AG08396 (cell line): Measurements from ENCODE around the gene PKMYT1.

ENCODE experiments used
- DNase-seq: peaks from one replicate; pipeline ENCODE4 v3.0.0; 2012; ENCODE audit warnings: low spot score, mixed read lengths

Gene PKMYT1

DNA sequence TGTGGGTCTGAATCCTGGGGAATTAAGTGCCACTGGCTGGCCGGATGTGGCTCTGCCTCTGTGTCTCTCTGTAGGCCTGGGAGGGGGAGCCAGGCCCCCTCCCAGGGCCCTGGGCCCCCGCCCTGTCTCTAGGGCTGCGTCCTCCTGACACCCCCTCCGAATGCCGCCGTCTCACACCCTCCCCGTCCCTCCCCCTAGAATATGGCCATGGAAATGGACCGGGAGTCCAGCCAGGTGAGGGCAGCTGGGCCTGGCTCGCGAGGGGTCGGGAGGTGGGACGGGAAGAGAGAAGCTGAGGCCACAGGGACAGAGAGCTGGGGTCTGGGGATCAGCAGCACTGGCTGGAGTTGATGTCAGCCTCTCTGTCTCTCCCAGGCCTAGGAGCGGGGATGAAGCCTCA, 16.1 kb upstream of the PKMYT1 start:
- no peak for DNase-seq

DNA sequence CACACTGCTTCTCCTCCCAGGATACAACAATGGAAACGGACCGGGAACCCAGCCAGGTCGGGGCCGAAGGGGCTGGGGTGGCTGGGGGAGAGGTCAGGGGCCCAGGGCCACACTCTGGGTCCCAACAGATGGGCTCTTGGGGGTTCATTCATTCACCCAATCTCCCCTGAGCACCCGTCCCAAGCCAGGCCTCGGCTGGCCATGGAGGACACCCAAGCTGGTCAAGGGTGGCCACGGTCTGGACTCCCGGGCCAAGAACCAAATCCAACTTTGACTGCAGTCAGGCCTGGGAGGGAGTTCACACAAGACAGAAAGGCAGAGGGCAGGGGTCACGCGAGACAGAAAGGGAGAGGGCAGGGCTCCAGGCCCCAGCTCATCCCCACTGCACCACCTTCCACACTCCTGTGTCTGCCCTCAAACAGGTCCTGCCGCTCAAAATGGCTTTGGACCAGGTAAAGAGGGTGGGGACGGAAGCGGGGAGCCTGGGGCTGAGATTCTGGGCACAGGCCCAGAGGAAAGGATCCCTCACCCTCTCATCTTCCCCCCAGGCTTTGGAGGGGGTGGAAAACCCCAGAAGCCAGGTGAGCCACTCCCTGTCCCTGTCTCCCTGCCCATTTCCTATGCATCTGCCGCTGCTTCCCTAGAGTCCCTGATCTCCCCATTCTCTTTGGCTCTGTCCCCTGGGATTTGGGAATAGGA, 12.3 kb upstream of the PKMYT1 start:
- no peak for DNase-seq

GRCh38 chr16:2991566-2992261, 11.5 kb upstream of the PKMYT1 start:
- no peak for DNase-seq

GRCh38 chr16:2990891-2991290, 10.6 kb upstream of the PKMYT1 start:
- no peak for DNase-seq

DNA sequence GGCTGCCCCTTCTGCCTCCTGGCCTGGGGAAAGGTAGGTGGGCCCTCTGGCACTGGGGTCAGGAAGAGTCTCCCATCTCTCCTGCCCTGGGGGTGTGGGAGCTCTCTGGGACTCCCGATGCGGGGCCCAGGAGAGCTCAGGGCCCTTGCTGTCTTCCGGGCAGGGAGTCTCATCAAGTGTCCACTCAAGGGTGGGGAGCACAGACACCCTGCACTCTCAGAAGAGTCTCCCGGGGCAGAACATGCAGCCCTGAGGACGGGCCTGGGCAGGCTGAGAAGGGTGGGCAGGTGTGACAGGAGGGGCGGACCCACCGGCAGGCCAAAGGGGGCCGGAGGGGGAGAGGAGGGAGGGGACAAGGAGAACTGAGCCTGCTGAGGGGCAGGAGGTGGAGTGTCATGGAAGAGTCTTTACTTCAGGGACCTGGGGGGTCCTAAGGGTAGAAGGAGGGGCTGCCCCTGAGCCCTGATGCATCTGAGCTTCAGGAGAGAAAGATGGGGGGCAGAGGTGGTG, 8.4 kb upstream of the PKMYT1 start:
- no peak for DNase-seq

DNA sequence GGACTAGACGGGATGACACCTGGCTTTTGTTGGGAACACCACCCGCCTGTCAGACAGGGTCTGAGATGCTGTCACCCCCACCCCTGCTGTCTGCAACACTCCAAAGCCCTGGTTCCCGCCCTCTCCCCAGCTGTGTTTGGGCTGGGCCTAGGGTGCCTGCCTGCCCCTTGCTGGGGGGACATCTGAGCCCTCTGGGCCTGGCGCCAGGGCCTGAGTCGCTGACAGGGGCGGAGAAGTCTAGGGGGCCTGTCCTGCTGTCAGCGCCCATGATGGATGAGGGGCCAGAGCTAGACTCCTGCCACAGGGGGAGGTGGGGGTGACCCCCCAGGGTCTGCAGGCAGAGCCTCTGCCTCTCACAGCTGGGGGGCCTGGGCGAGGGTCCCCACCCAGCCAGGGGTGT, 7.6 kb upstream of the PKMYT1 start:
- DNase-seq: no peak

GRCh38 chr16:2987286-2987685, 7.0 kb upstream of the PKMYT1 start:
- no peak for DNase-seq

DNA sequence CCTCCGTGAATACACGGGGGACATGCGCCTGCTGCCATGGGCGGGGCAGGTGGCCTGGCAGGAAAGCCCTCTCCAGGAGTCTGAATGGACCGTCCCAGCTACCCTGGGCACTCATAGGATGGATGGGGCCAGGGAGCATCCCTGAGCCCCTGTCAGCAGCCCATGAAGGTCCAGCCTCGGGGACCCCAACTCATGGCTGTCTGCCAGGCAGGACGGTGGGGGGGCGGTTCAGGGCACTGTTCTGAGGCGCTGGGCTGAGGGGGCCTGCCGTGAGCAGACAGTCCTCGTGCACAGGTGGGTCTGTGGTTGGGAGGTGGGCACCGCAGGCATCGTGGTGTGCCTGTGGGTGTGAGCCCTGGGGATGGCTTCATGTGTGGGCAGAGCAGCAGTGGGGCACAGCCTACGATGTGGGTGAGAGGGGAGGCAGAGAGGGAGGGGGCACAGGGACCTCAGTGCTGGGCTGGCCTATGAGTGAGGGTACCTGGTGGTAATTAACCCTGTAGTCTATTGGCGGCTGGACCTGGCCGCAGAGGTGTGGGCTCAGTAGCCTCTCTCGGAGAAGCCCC, 6.5 kb upstream of the PKMYT1 start:
- no peak for DNase-seq

GRCh38 chr16:2985893-2986355, 5.7 kb upstream of the PKMYT1 start:
- no peak for DNase-seq

DNA sequence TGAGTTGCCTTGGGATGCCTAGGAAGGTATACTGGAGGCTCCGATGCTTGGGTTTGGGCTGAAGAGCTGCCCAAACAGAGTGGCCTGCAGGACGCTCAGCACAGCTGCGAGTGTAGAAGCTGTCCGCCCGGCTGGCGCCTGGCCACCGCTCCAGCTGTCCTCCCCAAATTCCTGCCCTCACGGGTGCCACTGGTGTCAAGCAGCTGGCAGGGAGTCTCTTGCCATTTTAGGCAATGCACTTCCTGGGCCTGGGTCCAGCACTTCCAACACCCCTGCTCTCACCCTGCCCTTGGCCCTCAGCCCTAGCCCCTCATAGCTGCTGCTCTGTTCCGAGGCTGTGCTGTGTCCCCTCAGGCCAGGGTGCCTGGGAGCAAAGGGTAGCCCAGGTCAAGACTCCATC, 5.2 kb upstream of the PKMYT1 start:
- no peak for DNase-seq

- DNase-seq: peak; percentile 96
These were observed 3.5 kb upstream of the PKMYT1 start for GRCh38 chr16:2983706-2984136.

- no peak for DNase-seq
These were observed 2.2 kb upstream of the PKMYT1 start for GRCh38 chr16:2982402-2982801.

GRCh38 chr16:2981899-2982250, 1.6 kb upstream of the PKMYT1 start:
- DNase-seq: no peak

DNA sequence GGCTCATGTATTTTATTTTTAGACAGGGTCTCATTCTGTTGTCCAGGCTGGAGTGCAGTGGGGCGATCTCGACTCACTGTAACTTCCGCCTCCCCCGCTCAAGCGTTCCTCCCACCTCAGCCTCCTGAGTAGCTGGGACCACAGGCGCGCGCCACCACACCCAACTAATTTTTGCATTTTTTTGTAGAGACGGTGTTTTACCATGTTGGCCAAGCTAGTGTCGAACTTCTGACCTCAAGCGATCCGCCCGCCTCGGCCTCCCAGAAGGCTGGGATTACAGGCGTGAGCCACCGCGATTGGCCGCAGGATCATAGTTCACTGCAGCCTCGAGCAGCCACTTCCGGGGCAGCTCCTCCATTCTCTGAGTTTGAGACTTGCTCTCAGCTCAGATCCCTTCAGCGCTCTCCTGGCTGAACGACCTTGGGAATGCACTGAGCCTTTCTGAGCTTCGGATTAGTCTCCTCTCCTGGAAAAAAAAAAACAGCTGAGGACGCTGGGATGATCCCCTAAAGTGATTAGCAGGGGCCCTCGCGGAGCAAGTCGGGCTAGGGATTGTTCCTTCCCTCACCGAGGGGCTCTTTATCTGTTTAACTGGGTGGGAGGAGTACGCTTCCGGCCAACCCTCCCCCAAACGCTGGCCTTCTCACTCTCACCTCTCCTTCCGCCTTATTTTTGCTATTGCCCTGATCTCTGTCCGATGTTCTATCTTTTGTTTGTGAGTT, 1.1 kb upstream of the PKMYT1 start:
- DNase-seq: no peak

DNA sequence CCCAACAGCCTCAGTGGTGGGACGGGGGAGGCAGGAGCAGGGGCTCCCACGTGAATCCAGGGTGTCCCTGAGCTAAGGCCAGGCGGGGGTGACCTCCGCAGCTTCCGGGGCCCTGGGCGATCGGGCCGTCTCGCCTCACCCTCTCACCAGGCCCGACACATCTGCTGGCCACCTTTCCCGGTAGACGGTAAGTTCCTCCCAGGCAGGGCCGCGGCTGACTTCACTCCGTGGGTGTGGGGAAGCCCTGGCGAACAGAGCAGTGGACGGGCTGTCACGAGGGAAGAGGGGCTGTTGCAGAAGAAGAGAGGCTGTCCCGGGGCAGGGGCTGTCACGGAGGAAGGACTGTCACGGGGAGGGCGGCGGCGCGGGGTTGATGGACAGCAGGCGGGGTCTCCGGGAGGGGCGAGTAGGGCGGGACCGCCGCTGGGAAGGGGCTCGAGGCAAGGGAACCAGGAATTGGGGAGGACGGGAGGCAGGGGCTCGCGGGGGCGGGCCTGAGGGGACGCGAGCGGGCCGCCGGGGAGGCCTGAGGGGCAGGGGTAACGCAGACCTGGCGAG, 498 bp downstream of the PKMYT1 start:
- DNase-seq: no peak

DNA sequence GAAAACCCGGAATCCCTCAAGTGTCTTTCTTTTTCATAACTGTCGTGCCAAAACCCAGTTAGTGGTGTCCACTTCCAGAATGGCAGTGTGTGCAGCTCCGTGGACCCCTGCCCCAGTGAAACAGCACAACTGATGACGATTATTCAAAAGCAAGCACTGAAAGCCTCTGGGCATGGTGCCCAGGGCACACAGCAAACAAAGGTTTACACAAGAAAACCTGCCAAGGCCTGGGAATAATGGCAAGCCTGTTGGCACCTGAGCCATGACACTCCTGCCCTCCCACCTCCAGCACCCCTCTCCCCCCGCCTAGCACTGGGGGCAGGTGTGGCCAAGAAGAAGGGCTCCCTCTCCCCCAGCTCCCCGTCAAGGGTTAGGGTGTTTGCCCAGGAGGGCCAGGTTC, 2.8 kb downstream of the PKMYT1 start:
- no peak for DNase-seq

DNA sequence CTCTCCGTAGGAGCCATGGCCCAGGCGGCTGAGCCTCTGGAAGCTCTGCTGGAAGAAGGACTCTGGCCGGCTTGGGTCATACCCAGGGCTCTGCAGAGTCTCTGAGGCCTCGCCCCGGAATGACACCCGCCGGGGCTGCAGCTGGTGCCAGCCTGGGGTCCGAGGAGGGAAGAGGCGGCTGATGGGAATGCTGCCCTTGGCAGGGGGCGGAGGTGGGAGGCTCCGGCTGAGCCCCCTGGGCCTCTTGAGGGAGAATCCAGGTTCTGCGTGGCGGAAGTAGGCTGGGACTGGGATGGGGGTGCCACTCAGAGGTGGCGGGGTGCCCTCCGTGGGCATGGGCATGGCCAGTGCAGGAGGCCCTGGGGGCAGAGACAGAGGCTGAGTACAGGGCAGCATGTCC, 3.6 kb downstream of the PKMYT1 start:
- DNase-seq: no peak

GRCh38 chr16:2976201-2976600, 4.0 kb downstream of the PKMYT1 start:
- DNase-seq: no peak

DNA sequence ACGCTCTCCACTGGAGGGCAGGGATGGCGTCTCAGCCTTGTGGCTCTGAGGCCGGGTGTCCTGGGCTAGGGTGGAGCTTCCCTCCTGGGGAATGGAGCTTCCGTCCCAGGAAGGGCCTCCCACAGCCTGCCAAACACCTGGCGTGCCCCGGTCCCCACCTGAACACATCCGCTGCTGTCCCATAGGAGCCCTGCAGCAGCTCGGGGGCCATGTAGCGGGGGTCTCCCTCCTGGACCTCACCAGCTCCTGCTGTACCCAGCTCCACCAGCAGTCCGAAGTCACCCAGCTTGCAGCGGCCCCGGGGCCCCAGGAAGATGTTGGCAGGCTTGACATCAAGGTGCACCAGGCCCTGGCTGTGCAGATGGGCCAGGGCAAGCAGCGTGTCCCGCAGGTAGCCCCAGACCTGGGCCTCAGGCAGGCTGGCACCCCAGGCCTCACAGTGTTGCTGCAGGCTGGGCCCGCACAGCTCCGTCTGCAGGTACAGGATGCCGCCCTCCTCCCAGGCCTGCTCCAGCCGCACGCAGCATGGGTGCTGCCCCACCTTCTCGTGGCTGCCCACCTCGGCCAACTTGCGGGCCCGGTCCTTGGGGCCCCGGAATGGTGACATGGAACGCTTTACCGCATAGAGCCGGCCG, 5.0 kb downstream of the PKMYT1 start:
- DNase-seq: no peak

GRCh38 chr16:2974319-2975056, 5.8 kb downstream of the PKMYT1 start:
- no peak for DNase-seq
